ENCODE data around the gene TTC39B.

TTC39B gene

DNA sequence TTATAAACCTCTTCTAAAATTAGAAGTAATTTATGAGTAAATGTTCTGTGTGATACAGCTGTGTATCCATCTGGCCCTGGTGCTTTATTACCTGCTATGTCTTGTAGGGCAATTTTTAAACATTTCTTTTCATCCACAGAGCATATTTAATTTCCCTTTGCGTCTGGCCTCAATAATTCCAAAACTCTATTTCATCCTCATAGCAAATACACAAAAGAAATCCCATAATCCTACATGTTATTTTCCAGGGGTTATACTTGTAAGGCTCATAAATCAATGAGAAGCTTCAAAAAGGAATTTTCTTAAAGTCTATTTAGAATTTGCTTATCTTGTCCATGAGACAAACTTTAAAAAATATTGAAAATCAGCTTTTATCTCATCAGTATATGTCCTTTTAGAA, 167.0 kb downstream of the TTC39B start:
- peak overlapping the region; percentile 66 to 95 (median 82) for H3K27ac Mint-ChIP-seq
- no peak for TF ChIP-seq CTCF (IDR thresholded peaks at IDR 0.05; ENCODE audit: unreplicated experiment in 3 of 3)
- H3K27me3 Mint-ChIP-seq (ENCODE audit: low read depth): no peaks in the 10 kb centered on the region
- H3K4me3 Mint-ChIP-seq: no peak overlapping the region
- no peaks in the 10 kb centered on the region for H3K36me3 Mint-ChIP-seq (ENCODE audit: low read depth)
- H3K9me3 Mint-ChIP-seq: no peaks in the 10 kb centered on the region
- peaks cover 33% of the 10 kb centered on the region for H3K4me1 Mint-ChIP-seq

GRCh38 chr9:15139469-15139868, 167.5 kb downstream of the TTC39B start:
- peaks cover 30% of the 10 kb centered on the region for H3K4me1 Mint-ChIP-seq
- peak overlapping the region in 1 of 3 experiments; percentile 13 for H3K4me3 Mint-ChIP-seq
- TF ChIP-seq CTCF (IDR thresholded peaks at IDR 0.05; ENCODE audit: unreplicated experiment in 3 of 3): no peak
- no peaks in the 10 kb centered on the region for H3K36me3 Mint-ChIP-seq (ENCODE audit: low read depth)
- peak overlapping the region; percentile 63 to 96 (median 95) for H3K27ac Mint-ChIP-seq
- no peaks in the 10 kb centered on the region for H3K9me3 Mint-ChIP-seq
- H3K27me3 Mint-ChIP-seq (ENCODE audit: low read depth): no peaks in the 10 kb centered on the region

DNA sequence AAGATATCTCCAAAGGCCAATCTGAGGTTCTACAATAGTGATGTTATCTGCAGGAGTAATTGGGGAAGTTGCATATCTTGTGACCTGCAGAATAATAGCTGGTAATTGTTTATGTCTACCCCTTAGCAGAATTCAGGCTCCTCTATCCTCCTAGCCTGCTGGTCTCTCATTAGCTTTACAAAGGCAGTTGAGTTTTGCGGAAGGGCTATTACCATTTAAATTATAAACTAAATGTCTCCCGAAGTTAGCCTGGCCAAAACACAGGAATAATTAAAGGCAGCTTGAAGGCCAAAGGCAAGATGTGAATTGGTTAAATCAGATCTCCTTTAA, 168.7 kb downstream of the TTC39B start:
- Mint-ChIP-seq H3K36me3 (ENCODE audit: low read depth) (no peaks in the 10 kb centered on the region), H3K4me1 (peaks cover 28% of the 10 kb centered on the region), H3K27ac (peak overlapping the region in 1 of 3 experiments; percentile 23), H3K9me3 (no peaks in the 10 kb centered on the region), H3K27me3 (ENCODE audit: low read depth) (no peaks in the 10 kb centered on the region), H3K4me3 (no peak overlapping the region)
- no peak for TF ChIP-seq CTCF (IDR thresholded peaks at IDR 0.05; ENCODE audit: unreplicated experiment in 3 of 3)

- TF ChIP-seq CTCF (IDR thresholded peaks at IDR 0.05; ENCODE audit: unreplicated experiment in 3 of 3): no peak
- H3K27ac Mint-ChIP-seq: peak overlapping the region in 1 of 3 experiments; percentile 23
- no peaks in the 10 kb centered on the region for H3K36me3 Mint-ChIP-seq (ENCODE audit: low read depth)
- peaks cover 29% of the 10 kb centered on the region for H3K4me1 Mint-ChIP-seq
- H3K4me3 Mint-ChIP-seq: no peak overlapping the region
- no peaks in the 10 kb centered on the region for H3K9me3 Mint-ChIP-seq
- no peaks in the 10 kb centered on the region for H3K27me3 Mint-ChIP-seq (ENCODE audit: low read depth)
Observed at GRCh38 chr9:15137658-15138356, 169.2 kb downstream of the TTC39B start.

DNA sequence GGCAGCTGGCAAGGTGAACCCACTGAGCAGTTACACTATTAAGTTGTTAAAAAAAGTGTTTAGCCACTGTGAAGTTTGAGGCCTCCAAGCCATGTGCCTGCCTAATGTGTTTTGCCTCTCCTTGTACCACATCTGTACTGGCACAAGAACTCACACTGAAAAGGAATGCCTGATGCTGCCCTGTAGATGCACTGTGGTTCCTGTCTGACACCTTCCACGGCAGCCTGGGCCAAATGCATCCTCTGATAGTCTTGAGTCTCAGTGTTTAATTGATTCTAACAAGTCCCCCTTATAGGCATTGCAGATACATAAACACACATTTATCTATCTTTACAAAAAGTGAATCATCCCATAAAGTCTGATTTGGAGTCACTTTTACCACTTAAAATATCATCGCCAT, 169.9 kb downstream of the TTC39B start:
- Mint-ChIP-seq H3K36me3 (ENCODE audit: low read depth) (no peaks in the 10 kb centered on the region), H3K4me1 (peaks cover 36% of the 10 kb centered on the region), H3K4me3 (no peak overlapping the region), H3K27me3 (ENCODE audit: low read depth) (no peaks in the 10 kb centered on the region), H3K9me3 (no peaks in the 10 kb centered on the region), H3K27ac (peak overlapping the region in 2 of 3 experiments; percentile 9 to 29)
- TF ChIP-seq CTCF (IDR thresholded peaks at IDR 0.05; ENCODE audit: unreplicated experiment in 3 of 3): no peak

GRCh38 chr9:15136646-15137045, 170.4 kb downstream of the TTC39B start:
- Mint-ChIP-seq H3K4me1 (peaks cover 38% of the 10 kb centered on the region), H3K9me3 (no peaks in the 10 kb centered on the region), H3K27me3 (ENCODE audit: low read depth) (no peaks in the 10 kb centered on the region), H3K36me3 (ENCODE audit: low read depth) (no peaks in the 10 kb centered on the region), H3K27ac (peak overlapping the region in 2 of 3 experiments; percentile 9 to 29), H3K4me3 (no peak overlapping the region)
- TF ChIP-seq CTCF (IDR thresholded peaks at IDR 0.05; ENCODE audit: unreplicated experiment in 3 of 3): no peak

Data from nephron (organoid).